MM.1S (cell line): ENCODE measurements around the gene TAS1R2.

Experiments used
- DNase-seq: peaks from one replicate; pipeline ENCODE4 v3.0.0-alpha.2; 2015
- H2AFZ ChIP-seq: fragments of 300-600 bp; sonication (generic); 2 replicates; pipeline ENCODE4 v1.6.0; 2016; ENCODE audit warnings: antibody characterized with exemption, low read length
- H3F3A ChIP-seq: fragments of 300-600 bp; sonication (generic); 2 replicates; pipeline ENCODE4 v1.6.1; 2016; ENCODE audit warnings: mild to moderate bottlenecking, antibody characterized with exemption, low read length, moderate library complexity, mixed read lengths; ENCODE audit not compliant: insufficient read depth
- H3K27ac ChIP-seq: fragments of 300-600 bp; sonication (generic); 2 replicates; pipeline ENCODE4 v1.5.1; 2016; ENCODE audit warnings: mild to moderate bottlenecking, low read length
- H3K27me3 ChIP-seq: fragments of 300-600 bp; sonication (generic); replicated peaks from 2 replicates; pipeline ENCODE4 v1.6.0; 2016; ENCODE audit warnings: low read length; ENCODE audit not compliant: insufficient read depth
- H3K36me3 ChIP-seq: fragments of 300-600 bp; sonication (generic); replicated peaks from 2 replicates; pipeline ENCODE4 v1.6.1; 2016; ENCODE audit warnings: mild to moderate bottlenecking, low read length, mixed read lengths; ENCODE audit not compliant: insufficient read depth
- H3K4me1 ChIP-seq: fragments of 300-600 bp; sonication (generic); 2 replicates; pipeline ENCODE4 v1.6.1; 2016; ENCODE audit warnings: low read length, mixed read lengths
- H3K4me2 ChIP-seq: fragments of 300-600 bp; sonication (generic); 2 replicates; pipeline ENCODE4 v1.6.0; 2016; ENCODE audit warnings: low read depth, low read length
- H3K4me3 ChIP-seq: fragments of 300-600 bp; sonication (generic); 2 replicates; pipeline ENCODE4 v1.5.1; 2016; ENCODE audit warnings: low read length, mixed read lengths
- H3K79me2 ChIP-seq: fragments of 300-600 bp; sonication (generic); 2 replicates; pipeline ENCODE4 v1.6.1; 2016; ENCODE audit warnings: mixed run types, low read length, mixed read lengths
- H3K9ac ChIP-seq: fragments of 300-600 bp; sonication (generic); 2 replicates; pipeline ENCODE4 v1.6.1; 2016; ENCODE audit warnings: low read length, mixed read lengths
- H3K9me2 ChIP-seq: fragments of 300-600 bp; sonication (generic); replicated peaks from 2 replicates; pipeline ENCODE4 v1.6.1; 2016; ENCODE audit warnings: mild to moderate bottlenecking, low read length, mixed read lengths; ENCODE audit not compliant: insufficient read depth
- H3K9me3 ChIP-seq: fragments of 300-600 bp; sonication (generic); replicated peaks from 2 replicates; pipeline ENCODE4 v1.6.1; 2016; ENCODE audit warnings: mild to moderate bottlenecking, low read length, mixed read lengths; ENCODE audit not compliant: insufficient read depth
- H4K20me1 ChIP-seq: fragments of 300-600 bp; sonication (generic); 2 replicates; pipeline ENCODE4 v1.6.1; 2016; ENCODE audit warnings: mild to moderate bottlenecking, low read length, moderate library complexity, mixed read lengths; ENCODE audit not compliant: insufficient read depth
- CTCF ChIP-seq: fragments of 300-600 bp; sonication (generic); IDR thresholded peaks from 2 replicates; pipeline ENCODE4 v1.5.1; 2016; ENCODE audit warnings: antibody characterized with exemption, low read length, mixed read lengths
- EZH2 ChIP-seq: fragments of 300-600 bp; sonication (generic); optimal IDR thresholded peaks from 2 replicates; pipeline ENCODE3; 2017; ENCODE audit warnings: low read depth, mild to moderate bottlenecking, antibody characterized with exemption, low read length, mixed read lengths
- EZH2phosphoT487 ChIP-seq: fragments of 300-600 bp; sonication (generic); IDR thresholded peaks from 2 replicates; pipeline ENCODE4 v1.6.1; 2018; ENCODE audit warnings: antibody characterized with exemption, low read length

TAS1R2 gene

GRCh38 chr1:18808550-18808949 lies 50.9 kb downstream of the TAS1R2 start:
- TF ChIP-seq EZH2phosphoT487 (no peak), EZH2 (no peak), CTCF (no peak)
- Histone ChIP-seq H3K79me2 (no peaks in the 10 kb centered on the region), H3K36me3 (no peaks in the 10 kb centered on the region), H3K4me2 (no peak overlapping the region), H3K9me3 (no peaks in the 10 kb centered on the region), H4K20me1 (no peaks in the 10 kb centered on the region), H3K4me3 (no peak overlapping the region), H3K9ac (no peak overlapping the region), H2AFZ (no peak overlapping the region), H3K9me2 (no peaks in the 10 kb centered on the region), H3K27ac (no peak overlapping the region), H3F3A (no peaks in the 10 kb centered on the region), H3K4me1 (no peaks in the 10 kb centered on the region), H3K27me3 (peaks cover 94% of the 10 kb centered on the region)
- no peak for DNase-seq

- TF ChIP-seq EZH2 (no peak), EZH2phosphoT487 (no peak), CTCF (no peak)
- no peak overlapping the region for H2AFZ ChIP-seq
- no peak overlapping the region for H3K27ac ChIP-seq
Measured at GRCh38 chr1:18807334-18808063, 52.0 kb downstream of the TAS1R2 start.

GRCh38 chr1:18805925-18806849 lies 53.3 kb downstream of the TAS1R2 start:
- H3K4me3 ChIP-seq, result no peak overlapping the region
- no peaks in the 10 kb centered on the region for H3K9me2 ChIP-seq
- no peaks in the 10 kb centered on the region for H4K20me1 ChIP-seq
- no peaks in the 10 kb centered on the region for H3K79me2 ChIP-seq
- no peak overlapping the region for H2AFZ ChIP-seq
- no peak overlapping the region for H3K9ac ChIP-seq
- peaks cover 92% of the 10 kb centered on the region for H3K27me3 ChIP-seq
- H3K9me3 ChIP-seq, result no peaks in the 10 kb centered on the region
- TF ChIP-seq EZH2phosphoT487, result no peak
- TF ChIP-seq EZH2, result no peak
- no peak for TF ChIP-seq CTCF
- no peaks in the 10 kb centered on the region for H3K4me1 ChIP-seq
- no peaks in the 10 kb centered on the region for H3F3A ChIP-seq
- H3K36me3 ChIP-seq, result no peaks in the 10 kb centered on the region
- no peak for DNase-seq
- H3K27ac ChIP-seq, result no peak overlapping the region
- H3K4me2 ChIP-seq, result no peak overlapping the region

More at GRCh38 chr1:18807334-18808063, 52.0 kb downstream of the TAS1R2 start:
- H4K20me1 ChIP-seq, result no peaks in the 10 kb centered on the region
- no peak overlapping the region for H3K4me3 ChIP-seq
- no peaks in the 10 kb centered on the region for H3K9me2 ChIP-seq
- H3F3A ChIP-seq, result no peaks in the 10 kb centered on the region
- no peaks in the 10 kb centered on the region for H3K9me3 ChIP-seq
- no peaks in the 10 kb centered on the region for H3K36me3 ChIP-seq
- H3K27me3 ChIP-seq, result peaks cover 94% of the 10 kb centered on the region
- no peak overlapping the region for H3K4me2 ChIP-seq
- H3K79me2 ChIP-seq, result no peaks in the 10 kb centered on the region
- no peak overlapping the region for H3K9ac ChIP-seq
- no peaks in the 10 kb centered on the region for H3K4me1 ChIP-seq
- DNase-seq, result no peak
